Esophagus muscularis mucosa (tissue), 3 donors: ENCODE results near the gene BORCS6.

ENCODE experiments used
- CTCF ChIP-seq, 3 experiments: fragments of 200-600 bp in 2 of 3; fragments of 450-650 bp in 1 of 3; sonication (generic) in 2 of 3; IDR thresholded peaks; one replicate each; pipeline ENCODE4 v1.5.1; 2017 to 2019; ENCODE audit warnings: antibody characterized with exemption in 3 of 3, mild to moderate bottlenecking in 2 of 3, moderate library complexity in 1 of 3
- POLR2AphosphoS5 ChIP-seq, 2 donors: sonication (generic); formaldehyde crosslinking; IDR thresholded peaks; one replicate each; pipeline ENCODE4 v1.6.1; 2017; ENCODE audit warnings: antibody characterized with exemption in 2 of 2

- TF ChIP-seq POLR2AphosphoS5 (IDR thresholded peaks at IDR 0.05) (peak in 1 of 2 donors; percentile 53), CTCF (IDR thresholded peaks at IDR 0.05) (no peak)
Observed at GRCh38 chr17:8142158-8142886, 47.7 kb downstream of the BORCS6 start.
